Measurements from ENCODE around the gene WDR3.

Gene WDR3

DNA sequence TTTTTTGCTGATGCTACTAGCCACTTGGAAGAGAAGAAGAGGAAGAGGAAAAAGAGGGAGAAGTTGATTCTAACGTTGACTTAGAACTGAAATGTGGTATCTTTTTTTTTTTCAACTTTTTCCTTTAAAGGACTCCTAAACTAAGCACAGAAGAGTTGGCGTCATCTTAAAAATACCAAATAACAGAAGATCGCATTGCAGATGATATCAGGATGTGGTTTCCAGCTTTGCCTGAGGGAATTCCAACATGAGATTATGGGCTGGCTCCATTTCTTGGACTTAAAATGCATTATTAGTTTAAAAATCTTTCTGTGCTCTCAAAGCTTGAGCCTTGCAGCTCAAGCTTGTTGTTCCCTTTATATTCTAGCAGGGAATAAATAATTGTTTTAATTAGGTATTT, 29.8 kb downstream of the WDR3 start:
- no peak for DNase-seq

DNA sequence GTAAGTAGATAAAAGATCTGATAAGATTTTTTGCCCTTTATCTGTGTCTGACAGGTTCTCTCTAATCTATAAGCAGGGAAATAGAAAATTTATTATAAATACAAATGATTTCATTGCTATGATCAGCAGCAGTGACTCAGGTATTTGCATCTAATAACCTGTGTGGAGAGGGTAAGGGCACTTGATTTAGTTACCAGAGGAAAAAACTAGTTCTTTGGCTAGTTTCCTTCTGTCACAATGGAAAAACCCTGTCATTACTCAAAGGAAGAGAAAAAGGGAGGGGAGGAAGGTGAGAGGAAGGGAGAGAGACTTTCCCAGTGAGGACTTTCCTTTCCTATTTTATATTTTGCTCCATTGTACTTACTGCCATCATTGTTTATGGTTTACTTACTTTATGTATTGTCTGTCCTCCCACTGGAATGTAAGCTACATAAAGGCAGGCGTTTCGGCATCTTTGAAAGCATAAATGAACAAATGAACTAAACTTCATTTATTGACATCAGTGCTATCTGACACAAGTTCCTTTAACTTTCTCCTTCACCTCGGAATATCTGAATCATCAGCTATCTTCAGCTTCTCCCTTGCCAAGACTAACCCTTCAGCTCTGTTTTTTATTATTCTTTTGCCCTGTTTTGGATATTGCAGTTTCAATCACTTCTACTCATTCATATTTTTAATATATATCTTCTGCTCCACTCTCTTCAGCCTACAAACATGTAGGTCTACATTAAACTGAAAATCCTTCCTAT, 34.9 kb downstream of the WDR3 start:
- DNase-seq = no peak

DNA sequence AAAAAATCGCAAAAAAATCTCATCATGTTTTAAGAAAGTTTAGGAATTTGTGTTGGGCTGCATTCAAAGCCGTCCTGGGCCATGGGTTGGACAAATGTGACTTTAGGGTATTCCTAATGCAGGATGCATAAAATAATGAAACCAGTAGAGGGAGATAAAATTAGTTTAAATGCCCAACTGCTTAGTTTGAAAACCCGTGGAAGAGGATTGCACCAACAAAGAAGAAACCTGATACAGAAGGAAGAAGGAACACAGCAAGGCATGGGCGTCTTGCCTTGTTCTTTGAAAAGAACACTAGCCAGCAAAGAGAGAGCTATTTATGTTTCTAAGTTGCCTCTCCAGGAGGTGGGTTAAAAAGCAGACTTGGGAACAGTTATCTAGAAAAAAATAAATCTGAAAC, 37.9 kb downstream of the WDR3 start:
- no peak for DNase-seq

DNA sequence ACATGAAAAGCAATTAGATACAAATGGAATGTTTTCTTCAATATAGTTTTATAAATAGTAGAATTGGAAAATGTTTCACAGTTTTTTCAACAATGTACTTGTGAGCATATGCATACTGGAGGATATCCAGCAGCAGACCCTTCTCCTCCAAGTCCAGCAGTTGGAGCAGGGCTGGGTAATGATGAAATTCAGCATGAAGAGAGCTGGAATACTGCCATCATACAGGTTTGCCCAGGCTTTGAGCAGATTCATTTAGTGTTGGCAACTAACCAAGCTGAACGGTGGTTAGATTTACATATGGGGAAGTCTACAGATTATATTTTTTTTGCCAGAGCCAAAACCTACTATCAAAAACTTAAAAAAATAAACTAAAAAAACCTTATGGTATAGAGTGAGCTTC, 38.3 kb downstream of the WDR3 start:
- DNase-seq = no peak

GRCh38 chr1:117970252-117970651, 40.7 kb downstream of the WDR3 start:
- DNase-seq = no peak

- DNase-seq = no peak
These were observed 42.2 kb downstream of the WDR3 start for GRCh38 chr1:117971777-117972176.

DNA sequence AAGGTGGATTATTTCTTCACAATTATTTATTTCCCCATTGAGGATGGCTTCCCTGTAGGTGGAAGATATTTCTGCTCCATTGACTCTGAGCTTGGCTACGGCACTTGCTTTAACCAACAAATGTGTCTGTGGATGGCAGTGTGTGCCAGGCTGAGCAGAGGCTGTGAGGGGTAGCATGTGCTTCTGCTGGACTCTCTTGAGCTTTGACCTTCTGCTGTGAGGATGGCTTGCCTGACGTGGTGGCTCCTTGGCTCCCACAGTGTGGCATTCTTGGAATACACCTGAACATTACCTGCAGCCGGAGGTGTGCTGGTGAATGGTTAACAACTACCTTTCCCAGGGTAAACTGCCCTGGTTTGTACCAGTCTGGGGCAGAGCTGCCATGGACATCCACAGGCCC, 46.8 kb downstream of the WDR3 start:
- DNase-seq = no peak

DNA sequence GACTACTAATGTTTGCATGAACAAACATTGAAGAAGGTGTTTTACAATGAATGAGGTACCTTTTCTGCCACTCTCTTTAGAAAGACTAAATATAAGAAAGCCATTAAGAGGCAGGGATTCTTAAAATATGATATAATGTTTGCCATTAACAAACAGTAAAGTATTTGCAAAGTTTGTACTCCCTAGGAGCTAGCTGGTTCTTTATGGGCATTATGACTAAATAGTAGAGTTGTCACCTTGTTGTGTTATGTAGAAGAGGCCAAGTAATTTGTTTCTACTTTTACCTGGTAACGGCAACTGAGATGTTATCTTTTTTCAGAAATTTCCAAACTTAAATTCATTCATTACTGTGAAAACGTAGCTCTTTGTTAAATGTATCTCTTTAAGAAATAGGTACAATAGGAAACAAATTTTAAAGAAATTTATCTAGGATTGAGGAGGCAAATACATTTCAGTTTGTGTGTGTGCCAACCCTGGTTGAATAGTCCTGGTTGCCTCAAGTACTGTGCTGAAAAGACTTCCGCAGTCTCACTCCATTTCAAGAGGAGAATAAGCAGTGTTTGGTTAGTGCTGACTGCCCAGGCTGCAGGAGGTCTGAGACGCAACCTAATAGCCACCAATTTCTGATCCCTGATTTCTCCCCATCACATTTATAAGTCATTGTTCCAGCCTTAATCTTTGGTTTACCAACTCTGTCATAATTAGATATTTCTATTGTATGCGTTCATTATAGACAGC, 52.1 kb downstream of the WDR3 start:
- no peak for DNase-seq

GRCh38 chr1:117985239-117985638, 55.7 kb downstream of the WDR3 start:
- DNase-seq = no peak

- no peak for DNase-seq
These were observed 56.4 kb downstream of the WDR3 start for GRCh38 chr1:117985973-117986372.

DNA sequence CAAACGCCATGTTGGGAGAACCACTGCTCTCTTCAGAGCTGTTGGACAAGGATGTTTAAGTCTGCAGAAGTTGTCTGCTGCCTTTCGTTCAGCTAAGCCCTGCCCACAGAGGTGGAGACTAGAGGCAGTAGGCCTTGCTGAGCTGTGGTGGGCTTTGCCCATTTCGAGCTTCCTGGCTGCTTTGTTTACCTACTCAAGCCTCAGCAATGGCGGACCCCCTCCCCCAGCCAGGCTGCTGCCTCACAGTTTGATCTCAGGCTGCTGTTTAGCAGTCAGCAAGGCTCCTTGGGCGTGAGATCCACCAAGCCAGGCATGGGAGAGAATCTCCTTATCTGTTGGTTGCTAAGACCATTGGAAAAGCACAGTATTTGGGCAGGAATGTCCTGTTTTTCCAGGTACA, 74.8 kb downstream of the WDR3 start:
- DNase-seq = no peak

- DNase-seq = no peak
These were observed 77.9 kb downstream of the WDR3 start for GRCh38 chr1:118007391-118007790.

DNA sequence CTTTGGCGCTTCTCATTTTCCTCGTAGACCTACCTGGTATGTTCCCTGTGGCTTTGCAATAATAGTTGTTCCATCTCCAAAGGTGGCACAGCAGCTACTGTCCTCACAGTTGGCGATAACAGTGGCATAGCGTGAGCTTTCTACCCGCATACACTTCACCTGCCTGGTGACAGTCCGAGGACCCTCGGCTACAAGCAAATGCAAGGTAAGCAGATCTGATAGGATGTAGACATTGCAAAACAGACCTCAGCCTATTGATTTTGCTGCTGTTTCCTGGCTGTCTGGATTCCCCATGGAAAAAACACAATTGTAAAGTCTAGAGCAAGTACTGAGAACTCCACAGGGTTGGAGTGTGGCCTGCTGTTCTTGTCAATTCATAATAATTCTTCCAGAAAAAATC, 78.5 kb downstream of the WDR3 start:
- DNase-seq = no peak

GRCh38 chr1:118012515-118013124, 83.1 kb downstream of the WDR3 start:
- DNase-seq = no peak

DNA sequence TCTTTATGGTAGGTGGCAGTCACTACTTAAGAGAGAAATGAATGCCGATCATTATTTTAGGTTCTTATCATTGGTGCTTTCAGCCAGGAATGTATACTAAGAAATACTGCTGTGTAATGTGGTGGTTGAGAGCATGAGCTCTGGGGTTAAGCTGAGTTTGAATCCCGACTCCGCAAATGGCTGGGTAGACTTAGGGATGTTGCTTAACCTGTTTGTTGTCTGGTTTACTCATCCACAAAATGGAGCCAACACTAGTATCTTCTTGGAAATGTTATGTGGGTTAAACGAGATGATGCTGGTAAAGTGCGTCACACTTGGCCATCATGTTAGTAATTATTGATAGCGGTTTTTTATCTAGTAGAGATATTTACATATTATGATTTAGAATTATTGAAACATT, 83.8 kb downstream of the WDR3 start:
- DNase-seq = no peak

DNA sequence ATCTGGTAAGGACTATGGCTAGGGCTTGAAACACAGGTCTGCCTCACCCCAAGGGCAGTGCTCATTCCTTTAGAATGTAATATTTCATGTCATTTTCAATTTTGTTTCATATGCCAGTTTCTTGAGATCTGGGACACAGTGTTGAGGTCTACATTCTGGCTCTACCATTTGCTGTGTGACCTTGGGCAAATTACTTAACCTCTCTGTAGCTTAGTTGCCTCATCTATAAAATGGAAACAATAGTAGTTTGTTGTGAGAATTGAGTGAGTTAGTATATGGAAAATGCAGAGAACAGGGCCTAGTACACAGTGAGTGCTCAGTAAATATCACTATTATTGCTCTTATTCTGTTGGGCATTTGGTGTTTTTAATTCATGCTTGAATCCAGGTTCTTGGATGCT, 84.4 kb downstream of the WDR3 start:
- no peak for DNase-seq
